A172 (cell line): ENCODE results near the gene TBC1D16. TPM values are rescaled to one million over a fixed set of nuclear protein-coding genes. Genes with fewer than 3 reads are reported as not detected.
"Not testable (repeated sequence)": the region's sequence is repeated elsewhere in the genome, so short reads cannot be mapped to it uniquely, and the experiment has no call there.

Experiments
- DNase-seq: peaks from one replicate; pipeline ENCODE4 v3.0.0-alpha.2; 2015; ENCODE audit warnings: low spot score
- total RNA-seq: library from RNA; depleted of rRNA; stranded (reverse); fragments of >200 nt; shearing (Covaris generic); gene quantifications from 2 replicates; pipeline ENCODE4 v1.2.3, GENCODE V29; 2014

The TBC1D16 gene
- total RNA-seq, 1 experiment from 2014 or later = 31.7 TPM

GRCh38 chr17:80051681-80052080 lies 16.0 kb upstream of the TBC1D16 start:
- DNase-seq = no peak

GRCh38 chr17:80050706-80051105 lies 15.0 kb upstream of the TBC1D16 start:
- no peak for DNase-seq

GRCh38 chr17:80049986-80050385 lies 14.3 kb upstream of the TBC1D16 start:
- no peak for DNase-seq

GRCh38 chr17:80047176-80047575 lies 11.5 kb upstream of the TBC1D16 start:
- no peak for DNase-seq

GRCh38 chr17:80046709-80047108 lies 11.0 kb upstream of the TBC1D16 start:
- DNase-seq = not testable (repeated sequence)

- no peak for DNase-seq
Observed at GRCh38 chr17:80045703-80046102, 10.0 kb upstream of the TBC1D16 start.

- no peak for DNase-seq
Observed at GRCh38 chr17:80043963-80044362, 8.3 kb upstream of the TBC1D16 start.

- DNase-seq = peak; percentile 34
Observed at GRCh38 chr17:80036715-80037477, 1.2 kb upstream of the TBC1D16 start.

GRCh38 chr17:80035937-80036714 lies 454 bp upstream of the TBC1D16 start, which contains the start of gene CCDC40:
CCDC40 (plus strand) TSS chr17:80036642; CDS start chr17:80036663, 21 bp downstream.
- peak; percentile 41 for DNase-seq

- DNase-seq = peak; percentile 20
Observed at GRCh38 chr17:80034791-80035686, 633 bp downstream of the TBC1D16 start.

- no peak for DNase-seq
Observed at GRCh38 chr17:80033840-80034239, 1.8 kb downstream of the TBC1D16 start.

- no peak for DNase-seq
Observed at GRCh38 chr17:80032614-80033171, 3.0 kb downstream of the TBC1D16 start.

GRCh38 chr17:80031691-80032430 lies 3.8 kb downstream of the TBC1D16 start:
- DNase-seq = no peak

GRCh38 chr17:80030730-80031410 lies 4.8 kb downstream of the TBC1D16 start:
- no peak for DNase-seq

- DNase-seq = peak; percentile 69
Observed at GRCh38 chr17:80029258-80029974, 6.3 kb downstream of the TBC1D16 start.

GRCh38 chr17:80028030-80028429 lies 7.6 kb downstream of the TBC1D16 start:
- no peak for DNase-seq

- DNase-seq = no peak
Observed at GRCh38 chr17:80027043-80027435, 8.6 kb downstream of the TBC1D16 start.

- no peak for DNase-seq
Observed at GRCh38 chr17:80026359-80027042, 9.2 kb downstream of the TBC1D16 start.

GRCh38 chr17:80025796-80026195 lies 9.9 kb downstream of the TBC1D16 start:
- no peak for DNase-seq
